GM12878 (cell line): ENCODE results near the gene BRI3BP. TPM values are rescaled to one million over a fixed set of nuclear protein-coding genes. Genes with fewer than 3 reads are reported as not detected.

Experiments
- ATAC-seq: fragments of 200-7000 bp; cut with Tn5 transposase; 3 replicates; pipeline ENCODE4 v1.9.1; 2020; ENCODE audit warnings: mild to moderate bottlenecking, moderate library complexity
- BruUV-seq: library from RNA; stranded (reverse); fragments of 400-500 nt; replicated peaks from 2 replicates; lab custom pipeline; 2021; lab: Mats Ljungman, UMichigan
- CTCF ChIA-PET: fragments of 300-600 bp; sonication (Branson Sonifier 250); formaldehyde crosslinking; extraction: SDS; loops from one replicate; lab custom pipeline; 2021; ENCODE audit warnings: inconsistent platforms; lab: Yijun Ruan, JAX
- POLR2A ChIA-PET: fragments of 350-600 bp; formaldehyde crosslinking; extraction: SDS; loops from one replicate; lab custom pipeline; 2021; ENCODE audit warnings: inconsistent platforms; lab: Charles Lee
- RAD21 ChIA-PET: fragments of 300-600 bp; sonication (Branson Sonifier 250); formaldehyde crosslinking; loops from one replicate; lab custom pipeline; 2023; ENCODE audit warnings: antibody characterized with exemption; ENCODE audit not compliant: unreplicated experiment; lab: Charles Lee
- SMC1A ChIA-PET: fragments of 300-600 bp; sonication (Branson Sonifier 250); formaldehyde crosslinking; loops from one replicate; lab custom pipeline; 2023; ENCODE audit not compliant: unreplicated experiment, uncharacterized antibody; lab: Charles Lee
- DNase-seq: peaks from one replicate; pipeline ENCODE4 v3.0.0-alpha.2; 2011; ENCODE audit warnings: low read depth, low spot score
- FAIRE-seq: peaks from 3 replicates; lab custom pipeline; 2011; peaks lifted over from hg19 to GRCh38; lab: Jason Lieb, UNC
- H2AFZ ChIP-seq: 2 replicates; pipeline ENCODE4 v1.6.0; 2011; ENCODE audit warnings: low read depth, low read length, control low read depth; ENCODE audit not compliant: control insufficient read depth
- H3K27ac ChIP-seq: 2 replicates; pipeline ENCODE4 v1.5.1; 2011; ENCODE audit warnings: control low read depth; ENCODE audit not compliant: control insufficient read depth, insufficient read depth
- H3K27me3 ChIP-seq, 2 experiments: replicated peaks in 1 of 2; 2 replicates each; pipeline versions ENCODE4 v1.6.0 to v1.6.1; 2011; ENCODE audit warnings: low read length in 1 of 2; ENCODE audit not compliant: control insufficient read depth in 2 of 2, insufficient read depth in 2 of 2
- H3K36me3 ChIP-seq, 2 experiments: 2 replicates each; pipeline ENCODE4 v1.5.1; 2011; ENCODE audit warnings: low read length in 1 of 2; ENCODE audit not compliant: control insufficient read depth in 2 of 2, insufficient read depth in 2 of 2
- H3K4me1 ChIP-seq: 2 replicates; pipeline ENCODE4 v1.6.1; 2011; ENCODE audit warnings: mild to moderate bottlenecking, low read length, moderate library complexity, mixed read lengths; ENCODE audit not compliant: control insufficient read depth, insufficient read depth
- H3K4me2 ChIP-seq: 2 replicates; pipeline ENCODE4 v1.6.0; 2011; ENCODE audit warnings: control low read depth; ENCODE audit not compliant: control insufficient read depth, insufficient read depth
- H3K4me3 ChIP-seq: fragments of 200-600 bp; sonication (generic); 2 replicates; pipeline ENCODE4 v1.5.1; 2016
- H3K79me2 ChIP-seq: 2 replicates; pipeline ENCODE4 v1.6.0; 2011; ENCODE audit warnings: low read length; ENCODE audit not compliant: control insufficient read depth, insufficient read depth
- H3K9ac ChIP-seq: 2 replicates; pipeline ENCODE4 v1.8.0; 2011; ENCODE audit warnings: low read length, control low read depth, mixed read lengths; ENCODE audit not compliant: control insufficient read depth, insufficient read depth
- H3K9me3 ChIP-seq: replicated peaks from 3 replicates; pipeline ENCODE4 v1.5.1; 2011; ENCODE audit warnings: mild to moderate bottlenecking, low read length; ENCODE audit not compliant: control insufficient read depth, insufficient read depth
- H4K20me1 ChIP-seq: 2 replicates; pipeline ENCODE4 v1.6.0; 2011; ENCODE audit not compliant: control insufficient read depth, insufficient read depth
- CBFB ChIP-seq: IDR thresholded peaks from 2 replicates; pipeline ENCODE4 v1.6.1; 2016; ENCODE audit warnings: antibody characterized with exemption, low read depth
- EZH2 ChIP-seq: IDR thresholded peaks from 2 replicates; pipeline ENCODE4 v1.6.1; 2012; ENCODE audit warnings: low read depth, mild to moderate bottlenecking, control low read depth, inconsistent platforms, low read length, borderline replicate concordance; ENCODE audit not compliant: control insufficient read depth
- GATAD2B ChIP-seq: fragments of 450-650 bp; conservative IDR thresholded peaks from 2 replicates; pipeline ENCODE4 v1.6.1; 2017; ENCODE audit warnings: low read depth, mild to moderate bottlenecking, moderate library complexity
- KDM1A ChIP-seq: fragments of 200-600 bp; sonication (generic); IDR thresholded peaks from 2 replicates; pipeline ENCODE4 v1.6.1; 2016; ENCODE audit warnings: borderline replicate concordance
- SREBF2 ChIP-seq: IDR thresholded peaks from 2 replicates; pipeline ENCODE4 v1.6.1; 2012; ENCODE audit warnings: mild to moderate bottlenecking, low read length
- TCF7 ChIP-seq: IDR thresholded peaks from 2 replicates; pipeline ENCODE4 v1.6.1; 2014; ENCODE audit warnings: antibody characterized with exemption, borderline replicate concordance
- WRNIP1 ChIP-seq: IDR thresholded peaks from 2 replicates; pipeline ENCODE4 v1.6.1; 2011; ENCODE audit warnings: low read depth, low read length, improper control_type of control experiment, borderline replicate concordance
- WGBS: methylation state at CpG from one replicate; pipeline ENCODE4 v1.1.6; 2016; ENCODE audit warnings: low lambda C conversion rate; ENCODE audit not compliant: insufficient replicate concordance, insufficient coverage; ENCODE audit errors: missing lambda C conversion rate; 5-methylcytosine and 5-hydroxymethylcytosine counted together
- in situ Hi-C: fragments of 300-500 bp; cut with MboI; formaldehyde crosslinking; loops from 9 replicates; pipeline ENCODE4 v1.14.3; 2018; ENCODE audit warnings: mixed read lengths
- intact Hi-C: fragments of 100-400 bp; cut with micrococcal nuclease; formaldehyde crosslinking; loops from one replicate; pipeline ENCODE4 v1.14.2; 2022; ENCODE audit not compliant: unreplicated experiment
- polyA plus RNA-seq, 11 experiments: library from polyadenylated mRNA; depleted of rRNA in 4 of 11; unstranded in 6 of 11; stranded (reverse) in 5 of 11; fragments of >200 nt; fragmentation: Nextera tagmentation in 4 of 11; fragmentation: Illumina TruSeq in 1 of 11; extraction: Ambion mirVana in 4 of 11; extraction: Trizol in 1 of 11; gene quantifications; 1 replicate in 1 of 11; 2 replicates in 10 of 11; pipeline versions ENCODE4 v1.2.1 to v1.2.3, GENCODE V29; 2011 to 2016; ENCODE audit warnings: inconsistent platforms in 2 of 11, missing spikeins in 2 of 11, low read depth in 1 of 11
- total RNA-seq, 4 experiments: library from RNA; depleted of rRNA in 3 of 4; stranded (reverse); fragments of >200 nt in 3 of 4; fragmentation: Illumina TruSeq in 1 of 4; extraction: Trizol in 1 of 4; gene quantifications; 2 replicates each; pipeline versions ENCODE4 v1.2.1 to v1.2.3, GENCODE V29; 2013 to 2021
- TF ChIP-seq, protein P1 (sequence below): fragments of 450-650 bp; IDR thresholded peaks from 2 replicates; pipeline ENCODE4 v1.6.1; 2018; ENCODE audit warnings: mild to moderate bottlenecking, low read depth, moderate library complexity; ENCODE audit not compliant: partially characterized antibody
- TF ChIP-seq, protein P2 (sequence below): fragments of 450-650 bp; IDR thresholded peaks from 2 replicates; pipeline ENCODE4 v1.6.1; 2017; ENCODE audit warnings: mild to moderate bottlenecking, moderate library complexity
- TF ChIP-seq, protein P3 (sequence below): fragments of 450-650 bp; IDR thresholded peaks from 2 replicates; pipeline ENCODE4 v1.6.1; 2017; ENCODE audit warnings: mild to moderate bottlenecking, moderate library complexity
- TF ChIP-seq, protein P4 (sequence below): IDR thresholded peaks from 2 replicates; pipeline ENCODE4 v1.6.1; 2012; ENCODE audit warnings: low read length, inconsistent platforms

Gene BRI3BP
- total and polyA plus RNA-seq, 10 of the 15 experiments (the other 5 are each of a cell fraction or from before 2014, with no cell fraction given): 11.5 to 37.0 (median 28.5) TPM

DNA sequence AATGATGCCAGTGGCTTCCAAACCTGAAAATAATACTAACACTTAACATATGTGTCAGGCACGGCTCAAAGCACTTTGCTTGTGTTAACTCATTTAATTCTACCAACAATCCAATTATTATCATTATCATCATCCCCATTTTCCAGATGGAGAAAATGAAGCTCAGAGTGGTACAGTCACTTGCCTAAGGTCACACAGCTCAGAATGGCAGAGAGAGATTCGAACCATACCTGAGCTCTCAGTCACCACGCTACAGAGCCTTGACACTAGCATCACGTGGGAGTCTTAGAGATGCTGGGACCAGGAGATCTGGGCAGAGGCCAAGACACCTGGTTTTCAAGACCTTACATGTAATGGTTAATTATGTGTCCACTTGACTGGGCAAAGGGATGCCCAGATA is 38.7 kb upstream of the BRI3BP start:
- no peak overlapping the region for H3K27ac ChIP-seq
- intact Hi-C loops (no loop called here), in situ Hi-C loops (no loop called here)
- ChIA-PET CTCF (interaction anchor here (1.1 kb wide), 1 partner anchor 48 kb away, joined by 8 read pairs; no protein-coding TSS in a partner anchor), POLR2A (no interaction called here), RAD21 (no interaction called here), SMC1A (interaction anchor here (0.6 kb wide), 1 partner anchor 89 kb away, joined by 3 read pairs; no protein-coding TSS in a partner anchor)
- no peaks in the 10 kb centered on the region for H4K20me1 ChIP-seq
- H3K4me1 ChIP-seq: no peaks in the 10 kb centered on the region
- H3K9ac ChIP-seq: no peak overlapping the region
- WGBS: 97% methylated on average over 4 of the region's 4 CpGs
- H3K4me2 ChIP-seq: no peak overlapping the region
- no peak for ATAC-seq
- no peaks in the 10 kb centered on the region for H3K9me3 ChIP-seq
- no TSS peak for BruUV-seq
- FAIRE-seq: no peak
- H3K4me3 ChIP-seq: no peak overlapping the region
- H3K27me3 ChIP-seq: no peaks in the 10 kb centered on the region
- no peak overlapping the region for H2AFZ ChIP-seq
- DNase-seq: no peak
- peaks cover 24 to 27% of the 10 kb centered on the region in 2 experiments for H3K36me3 ChIP-seq
- H3K79me2 ChIP-seq: no peaks in the 10 kb centered on the region
- TF ChIP-seq, protein P1, sequence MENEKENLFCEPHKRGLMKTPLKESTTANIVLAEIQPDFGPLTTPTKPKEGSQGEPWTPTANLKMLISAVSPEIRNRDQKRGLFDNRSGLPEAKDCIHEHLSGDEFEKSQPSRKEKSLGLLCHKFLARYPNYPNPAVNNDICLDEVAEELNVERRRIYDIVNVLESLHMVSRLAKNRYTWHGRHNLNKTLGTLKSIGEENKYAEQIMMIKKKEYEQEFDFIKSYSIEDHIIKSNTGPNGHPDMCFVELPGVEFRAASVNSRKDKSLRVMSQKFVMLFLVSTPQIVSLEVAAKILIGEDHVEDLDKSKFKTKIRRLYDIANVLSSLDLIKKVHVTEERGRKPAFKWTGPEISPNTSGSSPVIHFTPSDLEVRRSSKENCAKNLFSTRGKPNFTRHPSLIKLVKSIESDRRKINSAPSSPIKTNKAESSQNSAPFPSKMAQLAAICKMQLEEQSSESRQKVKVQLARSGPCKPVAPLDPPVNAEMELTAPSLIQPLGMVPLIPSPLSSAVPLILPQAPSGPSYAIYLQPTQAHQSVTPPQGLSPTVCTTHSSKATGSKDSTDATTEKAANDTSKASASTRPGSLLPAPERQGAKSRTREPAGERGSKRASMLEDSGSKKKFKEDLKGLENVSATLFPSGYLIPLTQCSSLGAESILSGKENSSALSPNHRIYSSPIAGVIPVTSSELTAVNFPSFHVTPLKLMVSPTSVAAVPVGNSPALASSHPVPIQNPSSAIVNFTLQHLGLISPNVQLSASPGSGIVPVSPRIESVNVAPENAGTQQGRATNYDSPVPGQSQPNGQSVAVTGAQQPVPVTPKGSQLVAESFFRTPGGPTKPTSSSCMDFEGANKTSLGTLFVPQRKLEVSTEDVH: no peak
- TF ChIP-seq CBFB: no peak
- no peak for TF ChIP-seq SREBF2
- TF ChIP-seq KDM1A: no peak
- TF ChIP-seq, protein P2, sequence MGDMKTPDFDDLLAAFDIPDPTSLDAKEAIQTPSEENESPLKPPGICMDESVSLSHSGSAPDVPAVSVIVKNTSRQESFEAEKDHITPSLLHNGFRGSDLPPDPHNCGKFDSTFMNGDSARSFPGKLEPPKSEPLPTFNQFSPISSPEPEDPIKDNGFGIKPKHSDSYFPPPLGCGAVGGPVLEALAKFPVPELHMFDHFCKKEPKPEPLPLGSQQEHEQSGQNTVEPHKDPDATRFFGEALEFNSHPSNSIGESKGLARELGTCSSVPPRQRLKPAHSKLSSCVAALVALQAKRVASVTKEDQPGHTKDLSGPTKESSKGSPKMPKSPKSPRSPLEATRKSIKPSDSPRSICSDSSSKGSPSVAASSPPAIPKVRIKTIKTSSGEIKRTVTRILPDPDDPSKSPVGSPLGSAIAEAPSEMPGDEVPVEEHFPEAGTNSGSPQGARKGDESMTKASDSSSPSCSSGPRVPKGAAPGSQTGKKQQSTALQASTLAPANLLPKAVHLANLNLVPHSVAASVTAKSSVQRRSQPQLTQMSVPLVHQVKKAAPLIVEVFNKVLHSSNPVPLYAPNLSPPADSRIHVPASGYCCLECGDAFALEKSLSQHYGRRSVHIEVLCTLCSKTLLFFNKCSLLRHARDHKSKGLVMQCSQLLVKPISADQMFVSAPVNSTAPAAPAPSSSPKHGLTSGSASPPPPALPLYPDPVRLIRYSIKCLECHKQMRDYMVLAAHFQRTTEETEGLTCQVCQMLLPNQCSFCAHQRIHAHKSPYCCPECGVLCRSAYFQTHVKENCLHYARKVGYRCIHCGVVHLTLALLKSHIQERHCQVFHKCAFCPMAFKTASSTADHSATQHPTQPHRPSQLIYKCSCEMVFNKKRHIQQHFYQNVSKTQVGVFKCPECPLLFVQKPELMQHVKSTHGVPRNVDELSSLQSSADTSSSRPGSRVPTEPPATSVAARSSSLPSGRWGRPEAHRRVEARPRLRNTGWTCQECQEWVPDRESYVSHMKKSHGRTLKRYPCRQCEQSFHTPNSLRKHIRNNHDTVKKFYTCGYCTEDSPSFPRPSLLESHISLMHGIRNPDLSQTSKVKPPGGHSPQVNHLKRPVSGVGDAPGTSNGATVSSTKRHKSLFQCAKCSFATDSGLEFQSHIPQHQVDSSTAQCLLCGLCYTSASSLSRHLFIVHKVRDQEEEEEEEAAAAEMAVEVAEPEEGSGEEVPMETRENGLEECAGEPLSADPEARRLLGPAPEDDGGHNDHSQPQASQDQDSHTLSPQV: no peak
- no peak for TF ChIP-seq EZH2
- no peak for TF ChIP-seq TCF7
- no peak for TF ChIP-seq GATAD2B
- TF ChIP-seq, protein P3, sequence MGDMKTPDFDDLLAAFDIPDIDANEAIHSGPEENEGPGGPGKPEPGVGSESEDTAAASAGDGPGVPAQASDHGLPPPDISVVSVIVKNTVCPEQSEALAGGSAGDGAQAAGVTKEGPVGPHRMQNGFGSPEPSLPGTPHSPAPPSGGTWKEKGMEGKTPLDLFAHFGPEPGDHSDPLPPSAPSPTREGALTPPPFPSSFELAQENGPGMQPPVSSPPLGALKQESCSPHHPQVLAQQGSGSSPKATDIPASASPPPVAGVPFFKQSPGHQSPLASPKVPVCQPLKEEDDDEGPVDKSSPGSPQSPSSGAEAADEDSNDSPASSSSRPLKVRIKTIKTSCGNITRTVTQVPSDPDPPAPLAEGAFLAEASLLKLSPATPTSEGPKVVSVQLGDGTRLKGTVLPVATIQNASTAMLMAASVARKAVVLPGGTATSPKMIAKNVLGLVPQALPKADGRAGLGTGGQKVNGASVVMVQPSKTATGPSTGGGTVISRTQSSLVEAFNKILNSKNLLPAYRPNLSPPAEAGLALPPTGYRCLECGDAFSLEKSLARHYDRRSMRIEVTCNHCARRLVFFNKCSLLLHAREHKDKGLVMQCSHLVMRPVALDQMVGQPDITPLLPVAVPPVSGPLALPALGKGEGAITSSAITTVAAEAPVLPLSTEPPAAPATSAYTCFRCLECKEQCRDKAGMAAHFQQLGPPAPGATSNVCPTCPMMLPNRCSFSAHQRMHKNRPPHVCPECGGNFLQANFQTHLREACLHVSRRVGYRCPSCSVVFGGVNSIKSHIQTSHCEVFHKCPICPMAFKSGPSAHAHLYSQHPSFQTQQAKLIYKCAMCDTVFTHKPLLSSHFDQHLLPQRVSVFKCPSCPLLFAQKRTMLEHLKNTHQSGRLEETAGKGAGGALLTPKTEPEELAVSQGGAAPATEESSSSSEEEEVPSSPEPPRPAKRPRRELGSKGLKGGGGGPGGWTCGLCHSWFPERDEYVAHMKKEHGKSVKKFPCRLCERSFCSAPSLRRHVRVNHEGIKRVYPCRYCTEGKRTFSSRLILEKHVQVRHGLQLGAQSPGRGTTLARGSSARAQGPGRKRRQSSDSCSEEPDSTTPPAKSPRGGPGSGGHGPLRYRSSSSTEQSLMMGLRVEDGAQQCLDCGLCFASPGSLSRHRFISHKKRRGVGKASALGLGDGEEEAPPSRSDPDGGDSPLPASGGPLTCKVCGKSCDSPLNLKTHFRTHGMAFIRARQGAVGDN: no peak
- TF ChIP-seq WRNIP1: no peak
- TF ChIP-seq, protein P4, sequence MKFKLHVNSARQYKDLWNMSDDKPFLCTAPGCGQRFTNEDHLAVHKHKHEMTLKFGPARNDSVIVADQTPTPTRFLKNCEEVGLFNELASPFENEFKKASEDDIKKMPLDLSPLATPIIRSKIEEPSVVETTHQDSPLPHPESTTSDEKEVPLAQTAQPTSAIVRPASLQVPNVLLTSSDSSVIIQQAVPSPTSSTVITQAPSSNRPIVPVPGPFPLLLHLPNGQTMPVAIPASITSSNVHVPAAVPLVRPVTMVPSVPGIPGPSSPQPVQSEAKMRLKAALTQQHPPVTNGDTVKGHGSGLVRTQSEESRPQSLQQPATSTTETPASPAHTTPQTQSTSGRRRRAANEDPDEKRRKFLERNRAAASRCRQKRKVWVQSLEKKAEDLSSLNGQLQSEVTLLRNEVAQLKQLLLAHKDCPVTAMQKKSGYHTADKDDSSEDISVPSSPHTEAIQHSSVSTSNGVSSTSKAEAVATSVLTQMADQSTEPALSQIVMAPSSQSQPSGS: no peak
